ENCODE data around the gene VGF.
A peak's percentile ranks its signal among the peaks of the same experiment; 100 is the strongest.

The VGF gene

DNA sequence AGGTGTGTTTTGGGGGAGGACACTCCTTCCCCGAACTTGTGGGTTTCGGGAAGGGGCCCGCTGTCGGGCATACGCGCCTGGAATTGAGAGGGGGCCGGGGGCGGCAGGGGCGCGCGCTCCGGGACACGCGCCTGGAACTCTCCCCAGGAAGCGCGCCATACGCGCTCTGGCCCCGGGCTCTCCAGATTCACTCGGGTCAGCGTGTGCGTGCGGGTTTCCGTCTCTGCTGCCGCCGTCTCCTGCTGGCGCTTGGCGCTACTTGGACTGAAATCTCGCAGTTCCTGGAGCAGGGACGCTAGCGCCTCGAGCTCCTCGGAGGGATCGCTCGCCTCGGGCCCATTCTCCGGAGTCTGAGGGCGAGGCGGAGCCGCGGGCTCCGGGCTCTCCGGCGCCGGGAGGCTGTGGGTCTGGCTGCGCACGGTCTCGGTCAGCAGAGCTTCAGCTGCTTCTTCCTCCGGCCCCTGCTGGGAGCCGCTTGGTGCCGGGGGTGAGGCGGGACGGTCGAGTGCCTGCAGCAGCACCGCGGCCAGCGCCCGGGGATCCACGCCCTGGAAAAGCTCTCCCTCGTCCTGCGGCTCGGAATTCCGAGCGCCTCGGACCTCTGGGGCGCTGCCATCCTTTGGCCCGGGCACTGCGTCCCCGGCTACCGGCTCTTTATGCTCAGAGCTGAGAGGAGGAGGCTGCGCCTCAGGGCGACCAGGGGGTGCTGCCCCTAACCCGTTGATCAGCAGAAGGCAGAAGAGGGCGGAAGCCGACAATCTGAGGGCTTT lies 1.1 kb downstream of the VGF start (continued):
- TF ChIP-seq, protein P1, sequence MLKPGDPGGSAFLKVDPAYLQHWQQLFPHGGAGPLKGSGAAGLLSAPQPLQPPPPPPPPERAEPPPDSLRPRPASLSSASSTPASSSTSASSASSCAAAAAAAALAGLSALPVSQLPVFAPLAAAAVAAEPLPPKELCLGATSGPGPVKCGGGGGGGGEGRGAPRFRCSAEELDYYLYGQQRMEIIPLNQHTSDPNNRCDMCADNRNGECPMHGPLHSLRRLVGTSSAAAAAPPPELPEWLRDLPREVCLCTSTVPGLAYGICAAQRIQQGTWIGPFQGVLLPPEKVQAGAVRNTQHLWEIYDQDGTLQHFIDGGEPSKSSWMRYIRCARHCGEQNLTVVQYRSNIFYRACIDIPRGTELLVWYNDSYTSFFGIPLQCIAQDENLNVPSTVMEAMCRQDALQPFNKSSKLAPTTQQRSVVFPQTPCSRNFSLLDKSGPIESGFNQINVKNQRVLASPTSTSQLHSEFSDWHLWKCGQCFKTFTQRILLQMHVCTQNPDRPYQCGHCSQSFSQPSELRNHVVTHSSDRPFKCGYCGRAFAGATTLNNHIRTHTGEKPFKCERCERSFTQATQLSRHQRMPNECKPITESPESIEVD (tag by site-specific recombination; IDR thresholded peaks at IDR 0.05): no peak
- TF ChIP-seq ZNF423 (tag by site-specific recombination; IDR thresholded peaks at IDR 0.05) (no peak), ZNF555 (tag by site-specific recombination; conservative IDR thresholded peaks at IDR 0.05) (no peak), ZNF571 (tag by site-specific recombination; IDR thresholded peaks at IDR 0.05) (no peak), ZNF610 (tag by site-specific recombination; IDR thresholded peaks at IDR 0.05; ENCODE audit: borderline replicate concordance) (no peak), ZNF560 (tag by site-specific recombination; IDR thresholded peaks at IDR 0.05; ENCODE audit: borderline replicate concordance) (no peak), IKZF3 (tag by site-specific recombination; IDR thresholded peaks at IDR 0.05) (0 out of 2 replicates have a peak, but pooled peaks have one; percentile 15), ZNF416 (tag by site-specific recombination; IDR thresholded peaks at IDR 0.05) (no peak), FEZF1 (tag by site-specific recombination; IDR thresholded peaks at IDR 0.05) (no peak), ZNF768 (tag by site-specific recombination; IDR thresholded peaks at IDR 0.05) (no peak), ZBTB1 (tag by site-specific recombination; IDR thresholded peaks at IDR 0.05) (no peak), GLIS2 (tag by site-specific recombination; IDR thresholded peaks at IDR 0.05) (no peak), ZNF404 (tag by site-specific recombination; IDR thresholded peaks at IDR 0.05) (no peak), ZBTB48 (tag by site-specific recombination; IDR thresholded peaks at IDR 0.05) (no peak), ZNF433 (tag by site-specific recombination; IDR thresholded peaks at IDR 0.05; ENCODE audit: low read depth) (no peak), ZNF354C (tag by site-specific recombination; IDR thresholded peaks at IDR 0.05; ENCODE audit: borderline replicate concordance, low read depth) (no peak), BCL11B (tag by site-specific recombination; IDR thresholded peaks at IDR 0.05; ENCODE audit: low read depth) (no peak), ZNF19 (tag by site-specific recombination; IDR thresholded peaks at IDR 0.05; ENCODE audit: low read depth) (no peak), SALL2 (tag by site-specific recombination; IDR thresholded peaks at IDR 0.05; ENCODE audit: borderline replicate concordance) (no peak), KLF8 (tag by site-specific recombination; IDR thresholded peaks at IDR 0.05) (0 out of 2 replicates have a peak, but pooled peaks have one; percentile 12), ZNF707 (tag by site-specific recombination; IDR thresholded peaks at IDR 0.05) (no peak)
- TF ChIP-seq, protein P2, sequence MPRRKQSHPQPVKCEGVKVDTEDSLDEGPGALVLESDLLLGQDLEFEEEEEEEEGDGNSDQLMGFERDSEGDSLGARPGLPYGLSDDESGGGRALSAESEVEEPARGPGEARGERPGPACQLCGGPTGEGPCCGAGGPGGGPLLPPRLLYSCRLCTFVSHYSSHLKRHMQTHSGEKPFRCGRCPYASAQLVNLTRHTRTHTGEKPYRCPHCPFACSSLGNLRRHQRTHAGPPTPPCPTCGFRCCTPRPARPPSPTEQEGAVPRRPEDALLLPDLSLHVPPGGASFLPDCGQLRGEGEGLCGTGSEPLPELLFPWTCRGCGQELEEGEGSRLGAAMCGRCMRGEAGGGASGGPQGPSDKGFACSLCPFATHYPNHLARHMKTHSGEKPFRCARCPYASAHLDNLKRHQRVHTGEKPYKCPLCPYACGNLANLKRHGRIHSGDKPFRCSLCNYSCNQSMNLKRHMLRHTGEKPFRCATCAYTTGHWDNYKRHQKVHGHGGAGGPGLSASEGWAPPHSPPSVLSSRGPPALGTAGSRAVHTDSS (tag by site-specific recombination; IDR thresholded peaks at IDR 0.05): no peak
- TF ChIP-seq, protein P3, sequence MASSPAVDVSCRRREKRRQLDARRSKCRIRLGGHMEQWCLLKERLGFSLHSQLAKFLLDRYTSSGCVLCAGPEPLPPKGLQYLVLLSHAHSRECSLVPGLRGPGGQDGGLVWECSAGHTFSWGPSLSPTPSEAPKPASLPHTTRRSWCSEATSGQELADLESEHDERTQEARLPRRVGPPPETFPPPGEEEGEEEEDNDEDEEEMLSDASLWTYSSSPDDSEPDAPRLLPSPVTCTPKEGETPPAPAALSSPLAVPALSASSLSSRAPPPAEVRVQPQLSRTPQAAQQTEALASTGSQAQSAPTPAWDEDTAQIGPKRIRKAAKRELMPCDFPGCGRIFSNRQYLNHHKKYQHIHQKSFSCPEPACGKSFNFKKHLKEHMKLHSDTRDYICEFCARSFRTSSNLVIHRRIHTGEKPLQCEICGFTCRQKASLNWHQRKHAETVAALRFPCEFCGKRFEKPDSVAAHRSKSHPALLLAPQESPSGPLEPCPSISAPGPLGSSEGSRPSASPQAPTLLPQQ (tag by site-specific recombination; IDR thresholded peaks at IDR 0.05): no peak
- TF ChIP-seq, protein P4, sequence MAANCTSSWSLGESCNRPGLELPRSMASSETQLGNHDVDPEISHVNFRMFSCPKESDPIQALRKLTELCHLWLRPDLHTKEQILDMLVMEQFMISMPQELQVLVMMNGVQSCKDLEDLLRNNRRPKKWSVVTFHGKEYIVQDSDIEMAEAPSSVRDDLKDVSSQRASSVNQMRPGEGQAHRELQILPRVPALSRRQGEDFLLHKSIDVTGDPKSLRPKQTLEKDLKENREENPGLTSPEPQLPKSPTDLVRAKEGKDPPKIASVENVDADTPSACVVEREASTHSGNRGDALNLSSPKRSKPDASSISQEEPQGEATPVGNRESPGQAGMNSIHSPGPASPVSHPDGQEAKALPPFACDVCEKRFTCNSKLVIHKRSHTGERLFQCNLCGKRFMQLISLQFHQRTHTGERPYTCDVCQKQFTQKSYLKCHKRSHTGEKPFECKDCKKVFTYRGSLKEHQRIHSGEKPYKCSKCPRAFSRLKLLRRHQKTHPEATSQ (tag by site-specific recombination; IDR thresholded peaks at IDR 0.05): no peak
- TF ChIP-seq, protein P5, sequence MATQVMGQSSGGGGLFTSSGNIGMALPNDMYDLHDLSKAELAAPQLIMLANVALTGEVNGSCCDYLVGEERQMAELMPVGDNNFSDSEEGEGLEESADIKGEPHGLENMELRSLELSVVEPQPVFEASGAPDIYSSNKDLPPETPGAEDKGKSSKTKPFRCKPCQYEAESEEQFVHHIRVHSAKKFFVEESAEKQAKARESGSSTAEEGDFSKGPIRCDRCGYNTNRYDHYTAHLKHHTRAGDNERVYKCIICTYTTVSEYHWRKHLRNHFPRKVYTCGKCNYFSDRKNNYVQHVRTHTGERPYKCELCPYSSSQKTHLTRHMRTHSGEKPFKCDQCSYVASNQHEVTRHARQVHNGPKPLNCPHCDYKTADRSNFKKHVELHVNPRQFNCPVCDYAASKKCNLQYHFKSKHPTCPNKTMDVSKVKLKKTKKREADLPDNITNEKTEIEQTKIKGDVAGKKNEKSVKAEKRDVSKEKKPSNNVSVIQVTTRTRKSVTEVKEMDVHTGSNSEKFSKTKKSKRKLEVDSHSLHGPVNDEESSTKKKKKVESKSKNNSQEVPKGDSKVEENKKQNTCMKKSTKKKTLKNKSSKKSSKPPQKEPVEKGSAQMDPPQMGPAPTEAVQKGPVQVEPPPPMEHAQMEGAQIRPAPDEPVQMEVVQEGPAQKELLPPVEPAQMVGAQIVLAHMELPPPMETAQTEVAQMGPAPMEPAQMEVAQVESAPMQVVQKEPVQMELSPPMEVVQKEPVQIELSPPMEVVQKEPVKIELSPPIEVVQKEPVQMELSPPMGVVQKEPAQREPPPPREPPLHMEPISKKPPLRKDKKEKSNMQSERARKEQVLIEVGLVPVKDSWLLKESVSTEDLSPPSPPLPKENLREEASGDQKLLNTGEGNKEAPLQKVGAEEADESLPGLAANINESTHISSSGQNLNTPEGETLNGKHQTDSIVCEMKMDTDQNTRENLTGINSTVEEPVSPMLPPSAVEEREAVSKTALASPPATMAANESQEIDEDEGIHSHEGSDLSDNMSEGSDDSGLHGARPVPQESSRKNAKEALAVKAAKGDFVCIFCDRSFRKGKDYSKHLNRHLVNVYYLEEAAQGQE (tag by site-specific recombination; IDR thresholded peaks at IDR 0.05): peak; percentile 97
- TF ChIP-seq, protein P6, sequence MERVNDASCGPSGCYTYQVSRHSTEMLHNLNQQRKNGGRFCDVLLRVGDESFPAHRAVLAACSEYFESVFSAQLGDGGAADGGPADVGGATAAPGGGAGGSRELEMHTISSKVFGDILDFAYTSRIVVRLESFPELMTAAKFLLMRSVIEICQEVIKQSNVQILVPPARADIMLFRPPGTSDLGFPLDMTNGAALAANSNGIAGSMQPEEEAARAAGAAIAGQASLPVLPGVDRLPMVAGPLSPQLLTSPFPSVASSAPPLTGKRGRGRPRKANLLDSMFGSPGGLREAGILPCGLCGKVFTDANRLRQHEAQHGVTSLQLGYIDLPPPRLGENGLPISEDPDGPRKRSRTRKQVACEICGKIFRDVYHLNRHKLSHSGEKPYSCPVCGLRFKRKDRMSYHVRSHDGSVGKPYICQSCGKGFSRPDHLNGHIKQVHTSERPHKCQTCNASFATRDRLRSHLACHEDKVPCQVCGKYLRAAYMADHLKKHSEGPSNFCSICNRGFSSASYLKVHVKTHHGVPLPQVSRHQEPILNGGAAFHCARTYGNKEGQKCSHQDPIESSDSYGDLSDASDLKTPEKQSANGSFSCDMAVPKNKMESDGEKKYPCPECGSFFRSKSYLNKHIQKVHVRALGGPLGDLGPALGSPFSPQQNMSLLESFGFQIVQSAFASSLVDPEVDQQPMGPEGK (tag by site-specific recombination; IDR thresholded peaks at IDR 0.05): no peak
- TF ChIP-seq, protein P7, sequence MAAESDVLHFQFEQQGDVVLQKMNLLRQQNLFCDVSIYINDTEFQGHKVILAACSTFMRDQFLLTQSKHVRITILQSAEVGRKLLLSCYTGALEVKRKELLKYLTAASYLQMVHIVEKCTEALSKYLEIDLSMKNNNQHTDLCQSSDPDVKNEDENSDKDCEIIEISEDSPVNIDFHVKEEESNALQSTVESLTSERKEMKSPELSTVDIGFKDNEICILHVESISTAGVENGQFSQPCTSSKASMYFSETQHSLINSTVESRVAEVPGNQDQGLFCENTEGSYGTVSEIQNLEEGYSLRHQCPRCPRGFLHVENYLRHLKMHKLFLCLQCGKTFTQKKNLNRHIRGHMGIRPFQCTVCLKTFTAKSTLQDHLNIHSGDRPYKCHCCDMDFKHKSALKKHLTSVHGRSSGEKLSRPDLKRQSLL (tag by site-specific recombination; IDR thresholded peaks at IDR 0.05): peak; percentile 74; the same call in 1 of the 2 replicates

Data from HEK293 (cell line).